H1 (cell line): ENCODE measurements around the gene NUTM2E.
"Not testable (repeated sequence)": the region's sequence is repeated elsewhere in the genome, so short reads cannot be mapped to it uniquely, and the experiment has no call there.

ENCODE experiments used
- ATF3 ChIP-seq: IDR thresholded peaks from 2 replicates; pipeline ENCODE4 v1.6.1; 2011; ENCODE audit warnings: low read depth, mild to moderate bottlenecking, low read length; ENCODE audit not compliant: insufficient read depth
- CEBPB ChIP-seq: IDR thresholded peaks from 2 replicates; pipeline ENCODE4 v1.6.1; 2012; ENCODE audit warnings: low read depth, low read length
- CHD2 ChIP-seq: IDR thresholded peaks from 2 replicates; pipeline ENCODE4 v1.6.1; 2012; ENCODE audit warnings: low read length, improper control_type of control experiment
- CREB1 ChIP-seq: IDR thresholded peaks from 2 replicates; pipeline ENCODE4 v1.6.1; 2012; ENCODE audit warnings: inconsistent platforms
- POLR2A ChIP-seq, 2 experiments: IDR thresholded peaks; 1 replicate in 1 of 2; 2 replicates in 1 of 2; pipeline ENCODE4 v1.6.1; 2011; ENCODE audit warnings: low read depth in 2 of 2, low read length in 2 of 2, mild to moderate bottlenecking in 2 of 2; ENCODE audit errors: control extremely low read depth in 1 of 2
- TF ChIP-seq, protein P1 (sequence below), 3 experiments: IDR thresholded peaks; 1 replicate in 2 of 3; 2 replicates in 1 of 3; pipeline versions ENCODE4 v1.5.1 to v1.6.1; 2011; ENCODE audit warnings: low read length in 3 of 3, mild to moderate bottlenecking in 3 of 3, inconsistent platforms in 2 of 3, low read depth in 1 of 3, moderate library complexity in 1 of 3; ENCODE audit not compliant: insufficient read depth in 1 of 3; ENCODE audit errors: control extremely low read depth in 1 of 3

GRCh38 chr10:79833833-79834232 lies 7.3 kb downstream of the NUTM2E start:
- not testable (repeated sequence) for TF ChIP-seq CEBPB; ATF3; CREB1; CHD2; POLR2A (IDR thresholded peaks at IDR 0.05; ENCODE audit: control extremely low read depth in 1 of 2, low read depth in 2 of 2, low read length in 2 of 2)
- TF ChIP-seq, protein P1, sequence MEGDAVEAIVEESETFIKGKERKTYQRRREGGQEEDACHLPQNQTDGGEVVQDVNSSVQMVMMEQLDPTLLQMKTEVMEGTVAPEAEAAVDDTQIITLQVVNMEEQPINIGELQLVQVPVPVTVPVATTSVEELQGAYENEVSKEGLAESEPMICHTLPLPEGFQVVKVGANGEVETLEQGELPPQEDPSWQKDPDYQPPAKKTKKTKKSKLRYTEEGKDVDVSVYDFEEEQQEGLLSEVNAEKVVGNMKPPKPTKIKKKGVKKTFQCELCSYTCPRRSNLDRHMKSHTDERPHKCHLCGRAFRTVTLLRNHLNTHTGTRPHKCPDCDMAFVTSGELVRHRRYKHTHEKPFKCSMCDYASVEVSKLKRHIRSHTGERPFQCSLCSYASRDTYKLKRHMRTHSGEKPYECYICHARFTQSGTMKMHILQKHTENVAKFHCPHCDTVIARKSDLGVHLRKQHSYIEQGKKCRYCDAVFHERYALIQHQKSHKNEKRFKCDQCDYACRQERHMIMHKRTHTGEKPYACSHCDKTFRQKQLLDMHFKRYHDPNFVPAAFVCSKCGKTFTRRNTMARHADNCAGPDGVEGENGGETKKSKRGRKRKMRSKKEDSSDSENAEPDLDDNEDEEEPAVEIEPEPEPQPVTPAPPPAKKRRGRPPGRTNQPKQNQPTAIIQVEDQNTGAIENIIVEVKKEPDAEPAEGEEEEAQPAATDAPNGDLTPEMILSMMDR (IDR thresholded peaks at IDR 0.05; ENCODE audit: control extremely low read depth in 1 of 3, insufficient read depth in 1 of 3, low read depth in 1 of 3, low read length in 3 of 3), result not testable (repeated sequence)
